Astrocyte (in vitro differentiated cells and primary cell): ENCODE data around the gene HLX. TPM values are rescaled to one million over a fixed set of nuclear protein-coding genes. Genes with fewer than 3 reads are reported as not detected.

Experiments
- DNase-seq: peaks from one replicate; pipeline ENCODE4 v3.0.0-alpha.2; 2010; ENCODE audit warnings: low read depth
- FAIRE-seq: peaks from 2 replicates; lab custom pipeline; 2011; peaks lifted over from hg19 to GRCh38; lab: Jason Lieb, UNC
- H2AFZ ChIP-seq: 2 replicates; pipeline ENCODE4 v1.6.0; 2012; ENCODE audit warnings: low read depth, low read length, inconsistent platforms
- H3K27ac ChIP-seq: 2 replicates; pipeline ENCODE4 v1.5.1; 2011; ENCODE audit warnings: low read depth, low read length, inconsistent platforms
- H3K27me3 ChIP-seq: 2 replicates; pipeline ENCODE4 v1.6.0; 2011; ENCODE audit warnings: low read length, inconsistent platforms; ENCODE audit not compliant: insufficient read depth
- H3K36me3 ChIP-seq: 2 replicates; pipeline ENCODE4 v1.5.1; 2011; ENCODE audit warnings: low read length, inconsistent platforms; ENCODE audit not compliant: insufficient read depth
- H3K4me1 ChIP-seq: 2 replicates; pipeline ENCODE4 v1.5.1; 2011; ENCODE audit warnings: low read length, inconsistent platforms; ENCODE audit not compliant: insufficient read depth
- H3K4me2 ChIP-seq: 2 replicates; pipeline ENCODE4 v1.6.0; 2012; ENCODE audit warnings: low read length, inconsistent platforms
- H3K4me3 ChIP-seq: 2 replicates; pipeline ENCODE4 v1.5.1; 2011; ENCODE audit warnings: low read depth, mild to moderate bottlenecking, low read length, inconsistent platforms; ENCODE audit not compliant: insufficient read depth
- H3K79me2 ChIP-seq: 2 replicates; pipeline ENCODE4 v1.6.0; 2012; ENCODE audit warnings: mild to moderate bottlenecking, low read length, inconsistent platforms; ENCODE audit not compliant: insufficient read depth
- H3K9ac ChIP-seq: 2 replicates; pipeline ENCODE4 v1.6.0; 2012; ENCODE audit warnings: mild to moderate bottlenecking, low read length, inconsistent platforms
- H3K9me3 ChIP-seq: 2 replicates; pipeline ENCODE4 v1.5.1; 2012; ENCODE audit warnings: low read depth, mild to moderate bottlenecking, low read length, inconsistent platforms; ENCODE audit not compliant: insufficient read depth
- H4K20me1 ChIP-seq: 2 replicates; pipeline ENCODE4 v1.6.0; 2012; ENCODE audit warnings: low read length, inconsistent platforms; ENCODE audit not compliant: insufficient read depth
- H3K27ac Mint-ChIP-seq: one replicate; pipeline ENCODE4 v1.8.0; 2021; ENCODE audit warnings: mild to moderate bottlenecking, mixed read lengths; ENCODE audit not compliant: unreplicated experiment
- H3K27me3 Mint-ChIP-seq: one replicate; pipeline ENCODE4 v1.8.0; 2021; ENCODE audit warnings: low read depth, mixed read lengths; ENCODE audit not compliant: unreplicated experiment
- H3K36me3 Mint-ChIP-seq: one replicate; pipeline ENCODE4 v1.8.0; 2021; ENCODE audit warnings: low read depth, mixed read lengths; ENCODE audit not compliant: unreplicated experiment
- H3K4me1 Mint-ChIP-seq: one replicate; pipeline ENCODE4 v1.8.0; 2021; ENCODE audit warnings: low read depth, mixed read lengths; ENCODE audit not compliant: unreplicated experiment
- H3K4me3 Mint-ChIP-seq: one replicate; pipeline ENCODE4 v1.8.0; 2021; ENCODE audit warnings: mild to moderate bottlenecking, moderate library complexity, mixed read lengths; ENCODE audit not compliant: unreplicated experiment
- H3K9me3 Mint-ChIP-seq: one replicate; pipeline ENCODE4 v1.8.0; 2021; ENCODE audit warnings: mild to moderate bottlenecking, mixed read lengths; ENCODE audit not compliant: unreplicated experiment
- EZH2 ChIP-seq: IDR thresholded peaks from 2 replicates; pipeline ENCODE4 v1.6.1; 2012; ENCODE audit warnings: mild to moderate bottlenecking, low read length, inconsistent platforms; ENCODE audit not compliant: insufficient read depth
- total RNA-seq: library from RNA; stranded (reverse); gene quantifications from 2 replicates; pipeline ENCODE4 v1.2.1, GENCODE V29; 2021
- TF ChIP-seq, protein P1 (sequence below): IDR thresholded peaks from 2 replicates; pipeline ENCODE4 v1.5.1; 2011; ENCODE audit warnings: low read depth, mild to moderate bottlenecking, inconsistent platforms, low read length, moderate library complexity; ENCODE audit not compliant: insufficient read depth

HLX gene
- total RNA-seq, 1 donor from 2014 or later, result 1.4 TPM

DNA sequence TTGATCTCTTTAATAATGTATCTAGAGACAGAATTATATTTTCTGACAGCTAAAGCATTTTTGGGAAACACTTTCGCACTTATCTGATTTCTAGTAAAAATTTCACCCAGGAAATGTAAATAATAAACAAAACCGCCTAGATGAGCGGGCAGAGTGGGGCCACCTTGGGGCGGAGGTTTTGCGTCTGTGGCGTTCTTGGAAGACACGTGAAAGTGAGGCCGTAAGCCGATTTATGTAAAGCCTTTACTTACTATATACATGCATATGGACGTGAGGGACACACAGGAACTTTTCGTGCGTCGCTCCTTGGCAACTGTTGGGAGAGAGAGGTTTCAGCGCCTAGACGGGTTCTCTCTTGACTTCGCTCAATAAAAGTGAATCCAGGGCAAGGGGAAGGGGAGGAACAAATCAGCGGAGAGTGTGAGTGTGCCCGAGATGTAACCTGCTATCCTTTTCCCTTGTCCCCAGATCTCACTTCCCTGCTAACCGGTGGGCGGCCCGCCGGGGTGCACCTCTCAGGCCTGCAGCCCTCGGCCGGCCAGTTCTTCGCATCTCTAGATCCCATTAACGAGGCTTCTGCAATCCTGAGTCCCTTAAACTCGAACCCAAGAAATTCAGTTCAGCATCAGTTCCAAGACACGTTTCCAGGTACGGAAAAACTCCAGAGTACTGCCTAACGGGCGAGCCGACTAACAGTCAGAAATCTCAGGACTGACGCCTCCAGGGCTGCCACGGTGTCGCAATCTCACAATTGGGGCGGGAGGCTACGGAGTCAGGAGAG lies 1.7 kb downstream of the HLX start:
- H4K20me1 ChIP-seq, result peaks cover 6% of the 10 kb centered on the region
- no peaks in the 10 kb centered on the region for H3K36me3 ChIP-seq
- peaks cover 5% of the 10 kb centered on the region for H3K9me3 ChIP-seq
- no peak overlapping the region for H3K27ac ChIP-seq
- no peaks in the 10 kb centered on the region for H3K79me2 ChIP-seq
- TF ChIP-seq, protein P1, sequence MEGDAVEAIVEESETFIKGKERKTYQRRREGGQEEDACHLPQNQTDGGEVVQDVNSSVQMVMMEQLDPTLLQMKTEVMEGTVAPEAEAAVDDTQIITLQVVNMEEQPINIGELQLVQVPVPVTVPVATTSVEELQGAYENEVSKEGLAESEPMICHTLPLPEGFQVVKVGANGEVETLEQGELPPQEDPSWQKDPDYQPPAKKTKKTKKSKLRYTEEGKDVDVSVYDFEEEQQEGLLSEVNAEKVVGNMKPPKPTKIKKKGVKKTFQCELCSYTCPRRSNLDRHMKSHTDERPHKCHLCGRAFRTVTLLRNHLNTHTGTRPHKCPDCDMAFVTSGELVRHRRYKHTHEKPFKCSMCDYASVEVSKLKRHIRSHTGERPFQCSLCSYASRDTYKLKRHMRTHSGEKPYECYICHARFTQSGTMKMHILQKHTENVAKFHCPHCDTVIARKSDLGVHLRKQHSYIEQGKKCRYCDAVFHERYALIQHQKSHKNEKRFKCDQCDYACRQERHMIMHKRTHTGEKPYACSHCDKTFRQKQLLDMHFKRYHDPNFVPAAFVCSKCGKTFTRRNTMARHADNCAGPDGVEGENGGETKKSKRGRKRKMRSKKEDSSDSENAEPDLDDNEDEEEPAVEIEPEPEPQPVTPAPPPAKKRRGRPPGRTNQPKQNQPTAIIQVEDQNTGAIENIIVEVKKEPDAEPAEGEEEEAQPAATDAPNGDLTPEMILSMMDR, result no peak
- peak overlapping the region; percentile 21 for H2AFZ ChIP-seq
- peak; percentile 29 for DNase-seq
- no peak for FAIRE-seq
- H3K9ac ChIP-seq, result peak overlapping the region; percentile 85
- H3K27me3 ChIP-seq, result peaks cover 36% of the 10 kb centered on the region
- peaks cover 4% of the 10 kb centered on the region for H3K4me1 ChIP-seq
- peak overlapping the region; percentile 93 for H3K4me2 ChIP-seq
- Mint-ChIP-seq H3K9me3 (peaks cover 19% of the 10 kb centered on the region), H3K4me3 (peak overlapping the region; percentile 81), H3K27me3 (peaks cover 86% of the 10 kb centered on the region), H3K36me3 (peaks cover 9% of the 10 kb centered on the region), H3K4me1 (peaks cover 8% of the 10 kb centered on the region), H3K27ac (no peak overlapping the region)
- peak overlapping the region; percentile 65 for H3K4me3 ChIP-seq

DNA sequence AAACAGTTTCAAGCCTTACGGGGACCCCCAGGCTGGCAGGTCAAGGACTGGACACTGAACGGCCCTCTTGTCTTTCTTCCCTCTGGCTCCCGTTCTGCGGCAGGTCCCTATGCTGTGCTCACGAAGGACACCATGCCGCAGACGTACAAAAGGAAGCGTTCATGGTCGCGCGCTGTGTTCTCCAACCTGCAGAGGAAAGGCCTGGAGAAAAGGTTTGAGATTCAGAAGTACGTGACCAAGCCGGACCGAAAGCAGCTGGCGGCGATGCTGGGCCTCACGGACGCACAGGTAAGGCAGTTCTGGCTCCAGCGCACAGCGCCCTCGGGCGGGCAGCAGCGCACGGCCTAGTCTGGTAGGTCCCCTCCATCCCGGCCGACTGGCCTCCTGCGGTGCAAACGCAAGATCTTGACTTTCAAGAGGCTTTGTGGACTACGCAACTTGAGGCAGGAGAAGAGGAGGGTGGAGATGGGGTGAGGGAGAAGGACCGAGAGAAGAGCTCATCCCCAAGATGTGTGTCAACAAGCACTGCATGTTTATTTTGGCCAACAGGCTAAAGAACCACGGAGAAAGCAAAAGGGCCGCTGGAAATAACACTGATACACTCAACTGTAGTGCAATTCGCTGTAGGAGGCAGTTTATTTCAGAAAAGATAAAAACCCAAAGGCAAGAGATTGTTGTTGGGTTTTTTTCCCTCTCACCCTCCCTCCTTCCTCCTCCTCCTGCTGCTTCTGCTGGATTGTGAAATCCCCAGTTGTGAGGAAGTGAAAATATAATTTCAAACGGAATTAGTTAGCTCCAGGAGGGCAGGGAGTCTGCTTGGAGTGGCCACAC lies 3.0 kb downstream of the HLX start:
- H3K27ac Mint-ChIP-seq, result no peak overlapping the region
- TF ChIP-seq EZH2, result no peak
- TF ChIP-seq, protein P1, result no peak
- Histone ChIP-seq H3K79me2 (no peaks in the 10 kb centered on the region), H3K9ac (peak overlapping the region; percentile 85), H2AFZ (no peak overlapping the region), H3K36me3 (no peaks in the 10 kb centered on the region), H3K27me3 (peaks cover 49% of the 10 kb centered on the region), H4K20me1 (peaks cover 10% of the 10 kb centered on the region), H3K9me3 (peaks cover 5% of the 10 kb centered on the region), H3K4me3 (no peak overlapping the region), H3K27ac (no peak overlapping the region), H3K4me2 (peak overlapping the region; percentile 93), H3K4me1 (peaks cover 4% of the 10 kb centered on the region)
- H3K9me3 Mint-ChIP-seq, result peaks cover 24% of the 10 kb centered on the region
- no peak overlapping the region for H3K4me3 Mint-ChIP-seq
- peaks cover 11% of the 10 kb centered on the region for H3K36me3 Mint-ChIP-seq
- no peak for FAIRE-seq
- no peak for DNase-seq
- peaks cover 8% of the 10 kb centered on the region for H3K4me1 Mint-ChIP-seq
- peaks cover 88% of the 10 kb centered on the region for H3K27me3 Mint-ChIP-seq
